ENCODE results near the gene PTPN23. TPM values are rescaled to one million over a fixed set of nuclear protein-coding genes. Genes with fewer than 3 reads are reported as not detected.
"Not testable (repeated sequence)": the region's sequence is repeated elsewhere in the genome, so short reads cannot be mapped to it uniquely, and the experiment has no call there.

Gene PTPN23
- total RNA-seq, 2 donors from 2014 or later = 44.2 to 54.1 TPM

DNA sequence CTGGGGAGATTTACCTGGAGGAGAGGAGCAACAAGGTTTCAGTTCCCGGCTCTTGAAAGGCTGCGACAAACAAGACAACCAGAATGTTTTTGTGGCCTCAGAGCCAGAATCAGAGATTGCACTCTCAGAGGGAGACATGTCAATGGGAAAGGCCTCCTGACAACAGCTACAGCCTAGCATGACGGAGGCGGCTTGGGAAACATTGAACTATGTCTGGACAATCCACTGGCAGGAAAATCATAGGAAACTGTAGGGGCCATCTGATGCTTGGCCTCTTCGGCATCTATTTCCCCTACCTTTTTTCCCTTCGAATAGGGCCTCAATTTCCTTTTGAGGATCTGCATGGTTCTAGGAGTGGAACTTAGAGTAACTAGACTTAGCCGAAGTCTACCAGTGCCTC is 13.2 kb upstream of the PTPN23 start:
- TF ChIP-seq, protein P1, sequence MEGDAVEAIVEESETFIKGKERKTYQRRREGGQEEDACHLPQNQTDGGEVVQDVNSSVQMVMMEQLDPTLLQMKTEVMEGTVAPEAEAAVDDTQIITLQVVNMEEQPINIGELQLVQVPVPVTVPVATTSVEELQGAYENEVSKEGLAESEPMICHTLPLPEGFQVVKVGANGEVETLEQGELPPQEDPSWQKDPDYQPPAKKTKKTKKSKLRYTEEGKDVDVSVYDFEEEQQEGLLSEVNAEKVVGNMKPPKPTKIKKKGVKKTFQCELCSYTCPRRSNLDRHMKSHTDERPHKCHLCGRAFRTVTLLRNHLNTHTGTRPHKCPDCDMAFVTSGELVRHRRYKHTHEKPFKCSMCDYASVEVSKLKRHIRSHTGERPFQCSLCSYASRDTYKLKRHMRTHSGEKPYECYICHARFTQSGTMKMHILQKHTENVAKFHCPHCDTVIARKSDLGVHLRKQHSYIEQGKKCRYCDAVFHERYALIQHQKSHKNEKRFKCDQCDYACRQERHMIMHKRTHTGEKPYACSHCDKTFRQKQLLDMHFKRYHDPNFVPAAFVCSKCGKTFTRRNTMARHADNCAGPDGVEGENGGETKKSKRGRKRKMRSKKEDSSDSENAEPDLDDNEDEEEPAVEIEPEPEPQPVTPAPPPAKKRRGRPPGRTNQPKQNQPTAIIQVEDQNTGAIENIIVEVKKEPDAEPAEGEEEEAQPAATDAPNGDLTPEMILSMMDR (conservative IDR thresholded peaks at IDR 0.05) = no peak
- no peak overlapping the region for H3K9ac ChIP-seq (ENCODE audit: extremely low read depth, low read length, poor library complexity, severe bottlenecking)
- Mint-ChIP-seq H3K27ac (no peak overlapping the region), H3K27me3 (ENCODE audit: insufficient read depth) (peaks cover 2% of the 10 kb centered on the region), H3K4me1 (no peaks in the 10 kb centered on the region), H3K9me3 (no peaks in the 10 kb centered on the region), H3K4me3 (no peak overlapping the region), H3K36me3 (ENCODE audit: low read depth) (no peaks in the 10 kb centered on the region)
- H3K36me3 ChIP-seq (ENCODE audit: control insufficient read depth, insufficient read depth, low read length) = no peaks in the 10 kb centered on the region
- 95 to 97% methylated on average over 4 to 7 of the region's 7 CpGs for WGBS, 2 experiments (ENCODE audit: insufficient coverage in 1 of 2, insufficient read length in 1 of 2)
- H3K9me3 ChIP-seq (ENCODE audit: control insufficient read depth, low read length) = no peaks in the 10 kb centered on the region
- H3K4me1 ChIP-seq (ENCODE audit: control insufficient read depth, insufficient read depth, low read length) = no peaks in the 10 kb centered on the region
- DNase-seq = no peak
- no peaks in the 10 kb centered on the region for H3K27me3 ChIP-seq (ENCODE audit: control insufficient read depth, insufficient read depth, low read length, poor library complexity, severe bottlenecking)
- H3K4me3 ChIP-seq (ENCODE audit: low read length) = no peak overlapping the region
- no peak overlapping the region for H3K27ac ChIP-seq (ENCODE audit: low read depth, low read length)

GRCh38 chr3:47370020-47370419 is 10.8 kb upstream of the PTPN23 start:
- 90 to 96% methylated on average over 2 to 8 of the region's 8 CpGs for WGBS, 2 experiments (ENCODE audit: insufficient coverage in 1 of 2, insufficient read length in 1 of 2)
- H3K4me1 Mint-ChIP-seq; H3K27ac Mint-ChIP-seq; H3K27me3 ChIP-seq (ENCODE audit: control insufficient read depth, insufficient read depth, low read length, poor library complexity, severe bottlenecking); H3K36me3 Mint-ChIP-seq (ENCODE audit: low read depth); H3K4me3 ChIP-seq (ENCODE audit: low read length); H3K9me3 Mint-ChIP-seq; DNase-seq; H3K36me3 ChIP-seq (ENCODE audit: control insufficient read depth, insufficient read depth, low read length); H3K9me3 ChIP-seq (ENCODE audit: control insufficient read depth, low read length); H3K27ac ChIP-seq (ENCODE audit: low read depth, low read length); H3K27me3 Mint-ChIP-seq (ENCODE audit: insufficient read depth); H3K9ac ChIP-seq (ENCODE audit: extremely low read depth, low read length, poor library complexity, severe bottlenecking); H3K4me3 Mint-ChIP-seq; H3K4me1 ChIP-seq (ENCODE audit: control insufficient read depth, insufficient read depth, low read length): not testable (repeated sequence)

- no peaks in the 10 kb centered on the region for H3K4me1 ChIP-seq (ENCODE audit: control insufficient read depth, insufficient read depth, low read length)
- TF ChIP-seq, protein P1 (conservative IDR thresholded peaks at IDR 0.05) = peak; percentile 75
- peaks cover 8% of the 10 kb centered on the region for H3K4me1 Mint-ChIP-seq
- H3K9ac ChIP-seq (ENCODE audit: extremely low read depth, low read length, poor library complexity, severe bottlenecking) = no peak overlapping the region
- H3K36me3 Mint-ChIP-seq (ENCODE audit: low read depth) = no peaks in the 10 kb centered on the region
- peaks cover 2% of the 10 kb centered on the region for H3K27me3 Mint-ChIP-seq (ENCODE audit: insufficient read depth)
- H3K9me3 Mint-ChIP-seq = no peaks in the 10 kb centered on the region
- no peaks in the 10 kb centered on the region for H3K36me3 ChIP-seq (ENCODE audit: control insufficient read depth, insufficient read depth, low read length)
- 55 to 74% methylated on average over 6 to 11 of the region's 13 CpGs for WGBS, 2 experiments (ENCODE audit: insufficient coverage in 1 of 2, insufficient read length in 1 of 2)
- no peak overlapping the region for H3K27ac Mint-ChIP-seq
- H3K27ac ChIP-seq (ENCODE audit: low read depth, low read length) = no peak overlapping the region
- DNase-seq = peak; percentile 79
- no peaks in the 10 kb centered on the region for H3K27me3 ChIP-seq (ENCODE audit: control insufficient read depth, insufficient read depth, low read length, poor library complexity, severe bottlenecking)
- no peak overlapping the region for H3K4me3 Mint-ChIP-seq
- no peaks in the 10 kb centered on the region for H3K9me3 ChIP-seq (ENCODE audit: control insufficient read depth, low read length)
- H3K4me3 ChIP-seq (ENCODE audit: low read length) = no peak overlapping the region
These were observed 9.7 kb upstream of the PTPN23 start for GRCh38 chr3:47370887-47371697.

GRCh38 chr3:47374587-47374986 is 6.2 kb upstream of the PTPN23 start:
- H3K9ac ChIP-seq (ENCODE audit: extremely low read depth, low read length, poor library complexity, severe bottlenecking) = no peak overlapping the region
- no peaks in the 10 kb centered on the region for H3K9me3 ChIP-seq (ENCODE audit: control insufficient read depth, low read length)
- no peaks in the 10 kb centered on the region for H3K36me3 Mint-ChIP-seq (ENCODE audit: low read depth)
- H3K4me3 ChIP-seq (ENCODE audit: low read length) = no peak overlapping the region
- no peak overlapping the region for H3K27ac ChIP-seq (ENCODE audit: low read depth, low read length)
- H3K27me3 ChIP-seq (ENCODE audit: control insufficient read depth, insufficient read depth, low read length, poor library complexity, severe bottlenecking) = no peaks in the 10 kb centered on the region
- no peaks in the 10 kb centered on the region for H3K36me3 ChIP-seq (ENCODE audit: control insufficient read depth, insufficient read depth, low read length)
- DNase-seq = no peak
- H3K4me1 Mint-ChIP-seq = peaks cover 11% of the 10 kb centered on the region
- peaks cover 2% of the 10 kb centered on the region for H3K27me3 Mint-ChIP-seq (ENCODE audit: insufficient read depth)
- TF ChIP-seq, protein P1 (conservative IDR thresholded peaks at IDR 0.05) = no peak
- no peaks in the 10 kb centered on the region for H3K4me1 ChIP-seq (ENCODE audit: control insufficient read depth, insufficient read depth, low read length)
- no peaks in the 10 kb centered on the region for H3K9me3 Mint-ChIP-seq
- no peak overlapping the region for H3K4me3 Mint-ChIP-seq
- H3K27ac Mint-ChIP-seq = no peak overlapping the region

All from endodermal cell (in vitro differentiated cells).